Germinal center (tissue), 1 donor: Measurements from ENCODE around the gene THRB.

Source experiments
- DNase-seq: peaks from one replicate; pipeline ENCODE4 v3.0.0; 2012; ENCODE audit warnings: mixed read lengths, low spot score

The THRB gene

GRCh38 chr3:24494618-24495325, at the start of gene THRB:
Gene THRB, minus strand, starts transcription at chr3:24494850.
- peak; percentile 73 for DNase-seq

GRCh38 chr3:24541935-24542334, 47.3 kb upstream of the THRB start:
- DNase-seq, result no peak

- no peak for DNase-seq
Observed at GRCh38 chr3:24540821-24541220, 46.2 kb upstream of the THRB start.

- DNase-seq, result no peak
Observed at GRCh38 chr3:24539699-24540098, 45.0 kb upstream of the THRB start.

GRCh38 chr3:24538891-24539290, 44.2 kb upstream of the THRB start:
- DNase-seq, result no peak

GRCh38 chr3:24533561-24534193, 39.0 kb upstream of the THRB start:
- no peak for DNase-seq

GRCh38 chr3:24530471-24530870, 35.8 kb upstream of the THRB start:
- no peak for DNase-seq

GRCh38 chr3:24529210-24529609, 34.6 kb upstream of the THRB start:
- no peak for DNase-seq

GRCh38 chr3:24526640-24527212, 32.1 kb upstream of the THRB start:
- DNase-seq, result no peak

- DNase-seq, result no peak
Observed at GRCh38 chr3:24525557-24525956, 30.9 kb upstream of the THRB start.

GRCh38 chr3:24525022-24525421, 30.4 kb upstream of the THRB start:
- no peak for DNase-seq

- no peak for DNase-seq
Observed at GRCh38 chr3:24523988-24524727, 29.5 kb upstream of the THRB start.

- DNase-seq, result no peak
Observed at GRCh38 chr3:24523215-24523614, 28.6 kb upstream of the THRB start.

- DNase-seq, result no peak
Observed at GRCh38 chr3:24522146-24522579, 27.5 kb upstream of the THRB start.

GRCh38 chr3:24521420-24522145, 26.9 kb upstream of the THRB start:
- DNase-seq, result peak; percentile 64

- no peak for DNase-seq
Observed at GRCh38 chr3:24520976-24521419, 26.3 kb upstream of the THRB start.

GRCh38 chr3:24520101-24520495, 25.4 kb upstream of the THRB start:
- DNase-seq, result no peak

GRCh38 chr3:24519368-24520100, 24.9 kb upstream of the THRB start:
- peak; percentile 49 for DNase-seq

- DNase-seq, result no peak
Observed at GRCh38 chr3:24518990-24519367, 24.3 kb upstream of the THRB start.

GRCh38 chr3:24514119-24514518, 19.5 kb upstream of the THRB start:
- no peak for DNase-seq

GRCh38 chr3:24513463-24513862, 18.8 kb upstream of the THRB start:
- no peak for DNase-seq
